Measurements from ENCODE around the gene RALA.
"Not testable (repeated sequence)": the region's sequence is repeated elsewhere in the genome, so short reads cannot be mapped to it uniquely, and the experiment has no call there.

Gene RALA

GRCh38 chr7:39645482-39646407, 22.4 kb downstream of the RALA start:
- no peak for DNase-seq (ENCODE audit: low read depth)

- no peak for DNase-seq (ENCODE audit: low read depth)
Measured at GRCh38 chr7:39647816-39648215, 24.4 kb downstream of the RALA start.

- no peak for DNase-seq (ENCODE audit: low read depth)
Measured at GRCh38 chr7:39650676-39651075, 27.3 kb downstream of the RALA start.

GRCh38 chr7:39651265-39651664, 27.9 kb downstream of the RALA start:
- no peak for DNase-seq (ENCODE audit: low read depth)

GRCh38 chr7:39656415-39656814, 33.0 kb downstream of the RALA start:
- DNase-seq (ENCODE audit: low read depth) = no peak

GRCh38 chr7:39659356-39660013, 36.1 kb downstream of the RALA start:
- no peak for DNase-seq (ENCODE audit: low read depth)

GRCh38 chr7:39661960-39662359, 38.6 kb downstream of the RALA start:
- no peak for DNase-seq (ENCODE audit: low read depth)

GRCh38 chr7:39663263-39663662, 39.9 kb downstream of the RALA start:
- DNase-seq (ENCODE audit: low read depth) = no peak

GRCh38 chr7:39664057-39664456, 40.7 kb downstream of the RALA start:
- no peak for DNase-seq (ENCODE audit: low read depth)

GRCh38 chr7:39664585-39664984, 41.2 kb downstream of the RALA start:
- DNase-seq (ENCODE audit: low read depth) = no peak

GRCh38 chr7:39666562-39666961, 43.2 kb downstream of the RALA start:
- no peak for DNase-seq (ENCODE audit: low read depth)

- DNase-seq (ENCODE audit: low read depth) = no peak
Measured at GRCh38 chr7:39667341-39667923, 44.1 kb downstream of the RALA start.

GRCh38 chr7:39668280-39668679, 44.9 kb downstream of the RALA start:
- DNase-seq (ENCODE audit: low read depth) = not testable (repeated sequence)

- DNase-seq (ENCODE audit: low read depth) = no peak
Measured at GRCh38 chr7:39670052-39670451, 46.7 kb downstream of the RALA start.

- DNase-seq (ENCODE audit: low read depth) = no peak
Measured at GRCh38 chr7:39670934-39671333, 47.6 kb downstream of the RALA start.

GRCh38 chr7:39672176-39672575, 48.8 kb downstream of the RALA start:
- DNase-seq (ENCODE audit: low read depth) = no peak

GRCh38 chr7:39673868-39674267, 50.5 kb downstream of the RALA start:
- no peak for DNase-seq (ENCODE audit: low read depth)

- no peak for DNase-seq (ENCODE audit: low read depth)
Measured at GRCh38 chr7:39674406-39674805, 51.0 kb downstream of the RALA start.

GRCh38 chr7:39676346-39676745, 53.0 kb downstream of the RALA start:
- DNase-seq (ENCODE audit: low read depth) = no peak

- DNase-seq (ENCODE audit: low read depth) = no peak
Measured at GRCh38 chr7:39678930-39679709, 55.7 kb downstream of the RALA start.

GRCh38 chr7:39679874-39680273, 56.5 kb downstream of the RALA start:
- DNase-seq (ENCODE audit: low read depth) = not testable (repeated sequence)

- no peak for DNase-seq (ENCODE audit: low read depth)
Measured at GRCh38 chr7:39681887-39682441, 58.6 kb downstream of the RALA start.
